HepG2 (cell line): ENCODE measurements around the gene ICAM3. TPM values are rescaled to one million over a fixed set of nuclear protein-coding genes. Genes with fewer than 3 reads are reported as not detected.

ENCODE experiments used
- ARHGAP35 ChIP-seq: sonication (generic); formaldehyde crosslinking; IDR thresholded peaks from 2 replicates; pipeline ENCODE4 v1.9.0; 2022; ENCODE audit warnings: mild to moderate bottlenecking, inconsistent platforms, moderate library complexity, missing genetic modification reagents, borderline replicate concordance
- BRD4 ChIP-seq: sonication (generic); formaldehyde crosslinking; IDR thresholded peaks from 2 replicates; pipeline ENCODE4 v1.4.0; 2020; ENCODE audit warnings: missing genetic modification reagents
- ETV6 ChIP-seq: sonication (generic); formaldehyde crosslinking; conservative IDR thresholded peaks from 2 replicates; pipeline ENCODE4 v1.4.0; 2020; ENCODE audit warnings: missing genetic modification reagents
- FOXK1 ChIP-seq: sonication (generic); formaldehyde crosslinking; IDR thresholded peaks from 2 replicates; pipeline ENCODE4 v1.4.0; 2020; ENCODE audit warnings: low read depth, missing genetic modification reagents, borderline replicate concordance
- HDAC2 ChIP-seq: sonication (generic); formaldehyde crosslinking; IDR thresholded peaks from 2 replicates; pipeline ENCODE4 v1.4.0; 2020; ENCODE audit warnings: missing genetic modification reagents
- HNRNPK ChIP-seq: fragments of 200-400 bp; formaldehyde crosslinking; IDR thresholded peaks from 2 replicates; pipeline ENCODE4 v1.6.1; 2018; ENCODE audit warnings: low read length, low read depth, moderate library complexity, mild to moderate bottlenecking; ENCODE audit not compliant: poor library complexity, severe bottlenecking
- KLF11 ChIP-seq: IDR thresholded peaks from 2 replicates; pipeline ENCODE4 v1.6.1; 2016; ENCODE audit warnings: missing compliant biosample characterization
- MAFF ChIP-seq: IDR thresholded peaks from 2 replicates; pipeline ENCODE4 v1.6.1; 2011; ENCODE audit warnings: low read depth, low read length, improper control_type of control experiment
- NCOA1 ChIP-seq: sonication (generic); formaldehyde crosslinking; IDR thresholded peaks from 2 replicates; pipeline ENCODE4 v1.9.0; 2021; ENCODE audit warnings: missing genetic modification reagents
- SKI ChIP-seq: fragments of 450-650 bp; IDR thresholded peaks from one replicate; pipeline ENCODE4 v1.6.1; 2018; ENCODE audit warnings: mild to moderate bottlenecking; ENCODE audit not compliant: partially characterized antibody
- ZFP1 ChIP-seq: IDR thresholded peaks from 2 replicates; pipeline ENCODE4 v1.6.1; 2016
- ZNF143 ChIP-seq: sonication (generic); formaldehyde crosslinking; IDR thresholded peaks from 2 replicates; pipeline ENCODE4 v1.4.0; 2020; ENCODE audit warnings: missing genetic modification reagents
- ZNF558 ChIP-seq: sonication (generic); formaldehyde crosslinking; IDR thresholded peaks from 2 replicates; pipeline ENCODE4 v1.9.0; 2022; ENCODE audit warnings: mild to moderate bottlenecking, missing genetic modification reagents, borderline replicate concordance
- ZNF674 ChIP-seq: sonication (generic); formaldehyde crosslinking; IDR thresholded peaks from 2 replicates; pipeline ENCODE4 v1.5.0; 2020; ENCODE audit warnings: low read depth, mild to moderate bottlenecking, missing genetic modification reagents
- ZNF883 ChIP-seq: sonication (generic); formaldehyde crosslinking; IDR thresholded peaks from 2 replicates; pipeline ENCODE4 v1.5.1; 2020; ENCODE audit warnings: mild to moderate bottlenecking, missing genetic modification reagents; ENCODE audit errors: not compliant biosample characterization
- polyA plus RNA-seq, 8 experiments: library from polyadenylated mRNA; depleted of rRNA in 3 of 8; stranded (reverse) in 7 of 8; unstranded in 1 of 8; fragments of >200 nt; fragmentation: Illumina TruSeq in 4 of 8; extraction: Trizol in 4 of 8; gene quantifications; 2 replicates each; pipeline versions ENCODE4 v1.2.1 to v1.2.3, GENCODE V29; 2011 to 2016; ENCODE audit warnings: low read depth in 4 of 8, missing spikeins in 1 of 8, mixed read lengths in 1 of 8; ENCODE audit not compliant: insufficient read depth in 1 of 8
- total RNA-seq, 5 experiments: library from RNA; depleted of rRNA; stranded (reverse); fragments of >200 nt; fragmentation: Illumina TruSeq; extraction: Trizol; gene quantifications; 2 replicates each; pipeline ENCODE4 v1.2.3, GENCODE V29; 2016; ENCODE audit warnings: low read depth in 1 of 5
- TF ChIP-seq, protein P1 (sequence below): sonication (generic); formaldehyde crosslinking; IDR thresholded peaks from 2 replicates; pipeline ENCODE4 v1.4.0; 2020; ENCODE audit warnings: missing genetic modification reagents
- TF ChIP-seq, protein P2 (sequence below): sonication (generic); formaldehyde crosslinking; IDR thresholded peaks from 2 replicates; pipeline ENCODE4 v1.4.0; 2020; ENCODE audit warnings: missing genetic modification reagents
- TF ChIP-seq, protein P3 (sequence below): sonication (generic); formaldehyde crosslinking; IDR thresholded peaks from 2 replicates; pipeline ENCODE4 v1.5.0; 2020; ENCODE audit warnings: missing genetic modification reagents
- TF ChIP-seq, protein P4 (sequence below): sonication (generic); formaldehyde crosslinking; IDR thresholded peaks from 2 replicates; pipeline ENCODE4 v1.4.0; 2020; ENCODE audit warnings: low read depth, mild to moderate bottlenecking, missing genetic modification reagents
- TF ChIP-seq, protein P5 (sequence below): sonication (generic); formaldehyde crosslinking; IDR thresholded peaks from 2 replicates; pipeline ENCODE4 v1.8.1; 2023; ENCODE audit warnings: mild to moderate bottlenecking, missing genetic modification reagents, borderline replicate concordance
- TF ChIP-seq, protein P6 (sequence below): sonication (generic); formaldehyde crosslinking; IDR thresholded peaks from 2 replicates; pipeline ENCODE4 v1.4.0; 2020; ENCODE audit warnings: missing genetic modification reagents; ENCODE audit errors: not compliant biosample characterization

Gene ICAM3
- total and polyA plus RNA-seq, 2 of the 13 experiments (the other 11 are each of a cell fraction or from before 2014, with no cell fraction given), result 14.1 to 21.0 TPM

DNA sequence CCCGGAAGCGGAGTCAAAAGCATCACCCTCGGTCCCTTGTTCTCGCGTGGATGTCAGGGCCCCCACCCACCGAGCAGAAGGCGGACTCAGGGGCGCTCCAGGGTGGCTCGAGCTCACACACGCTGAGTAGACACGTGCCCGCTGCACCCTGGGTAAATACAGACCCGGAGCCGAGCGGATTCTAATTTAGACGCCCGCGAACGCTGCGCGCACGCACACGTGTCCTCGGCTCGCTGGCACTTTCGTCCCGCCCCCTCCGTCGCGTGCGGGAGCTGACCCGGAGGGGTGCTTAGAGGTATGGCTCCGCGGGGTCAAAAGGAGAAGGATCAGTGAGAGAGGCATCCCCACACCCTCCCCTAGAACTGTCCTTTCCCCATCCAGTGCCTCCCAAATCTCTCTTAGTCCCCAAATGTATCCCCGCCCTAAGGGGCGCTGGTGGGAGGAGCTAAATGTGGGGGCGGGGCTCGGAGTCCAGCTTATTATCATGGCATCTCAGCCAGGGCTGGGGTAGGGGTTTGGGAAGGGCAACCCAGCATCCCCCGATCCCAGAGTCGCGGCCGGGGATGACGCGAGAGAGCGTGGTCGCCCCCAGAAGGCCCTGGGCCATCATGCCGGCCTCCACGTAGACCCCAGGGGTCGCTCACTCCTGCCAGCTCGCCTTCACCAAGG is 50.1 kb downstream of the ICAM3 start (continued):
- TF ChIP-seq KLF11 (CRISPR knock-in tag), result no peak
- TF ChIP-seq, protein P1, sequence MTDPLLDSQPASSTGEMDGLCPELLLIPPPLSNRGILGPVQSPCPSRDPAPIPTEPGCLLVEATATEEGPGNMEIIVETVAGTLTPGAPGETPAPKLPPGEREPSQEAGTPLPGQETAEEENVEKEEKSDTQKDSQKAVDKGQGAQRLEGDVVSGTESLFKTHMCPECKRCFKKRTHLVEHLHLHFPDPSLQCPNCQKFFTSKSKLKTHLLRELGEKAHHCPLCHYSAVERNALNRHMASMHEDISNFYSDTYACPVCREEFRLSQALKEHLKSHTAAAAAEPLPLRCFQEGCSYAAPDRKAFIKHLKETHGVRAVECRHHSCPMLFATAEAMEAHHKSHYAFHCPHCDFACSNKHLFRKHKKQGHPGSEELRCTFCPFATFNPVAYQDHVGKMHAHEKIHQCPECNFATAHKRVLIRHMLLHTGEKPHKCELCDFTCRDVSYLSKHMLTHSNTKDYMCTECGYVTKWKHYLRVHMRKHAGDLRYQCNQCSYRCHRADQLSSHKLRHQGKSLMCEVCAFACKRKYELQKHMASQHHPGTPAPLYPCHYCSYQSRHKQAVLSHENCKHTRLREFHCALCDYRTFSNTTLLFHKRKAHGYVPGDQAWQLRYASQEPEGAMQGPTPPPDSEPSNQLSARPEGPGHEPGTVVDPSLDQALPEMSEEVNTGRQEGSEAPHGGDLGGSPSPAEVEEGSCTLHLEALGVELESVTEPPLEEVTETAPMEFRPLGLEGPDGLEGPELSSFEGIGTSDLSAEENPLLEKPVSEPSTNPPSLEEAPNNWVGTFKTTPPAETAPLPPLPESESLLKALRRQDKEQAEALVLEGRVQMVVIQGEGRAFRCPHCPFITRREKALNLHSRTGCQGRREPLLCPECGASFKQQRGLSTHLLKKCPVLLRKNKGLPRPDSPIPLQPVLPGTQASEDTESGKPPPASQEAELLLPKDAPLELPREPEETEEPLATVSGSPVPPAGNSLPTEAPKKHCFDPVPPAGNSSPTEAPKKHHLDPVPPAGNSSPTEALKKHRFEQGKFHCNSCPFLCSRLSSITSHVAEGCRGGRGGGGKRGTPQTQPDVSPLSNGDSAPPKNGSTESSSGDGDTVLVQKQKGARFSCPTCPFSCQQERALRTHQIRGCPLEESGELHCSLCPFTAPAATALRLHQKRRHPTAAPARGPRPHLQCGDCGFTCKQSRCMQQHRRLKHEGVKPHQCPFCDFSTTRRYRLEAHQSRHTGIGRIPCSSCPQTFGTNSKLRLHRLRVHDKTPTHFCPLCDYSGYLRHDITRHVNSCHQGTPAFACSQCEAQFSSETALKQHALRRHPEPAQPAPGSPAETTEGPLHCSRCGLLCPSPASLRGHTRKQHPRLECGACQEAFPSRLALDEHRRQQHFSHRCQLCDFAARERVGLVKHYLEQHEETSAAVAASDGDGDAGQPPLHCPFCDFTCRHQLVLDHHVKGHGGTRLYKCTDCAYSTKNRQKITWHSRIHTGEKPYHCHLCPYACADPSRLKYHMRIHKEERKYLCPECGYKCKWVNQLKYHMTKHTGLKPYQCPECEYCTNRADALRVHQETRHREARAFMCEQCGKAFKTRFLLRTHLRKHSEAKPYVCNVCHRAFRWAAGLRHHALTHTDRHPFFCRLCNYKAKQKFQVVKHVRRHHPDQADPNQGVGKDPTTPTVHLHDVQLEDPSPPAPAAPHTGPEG (CRISPR knock-in tag), result 0 out of 2 replicates have a peak, but pooled peaks have one; percentile 37
- no peak for TF ChIP-seq BRD4 (CRISPR knock-in tag)
- TF ChIP-seq ZNF883 (CRISPR knock-in tag), result no peak
- no peak; the same call in 1 of the 2 replicates for TF ChIP-seq ARHGAP35 (CRISPR knock-in tag)
- TF ChIP-seq SKI, result no peak
- TF ChIP-seq FOXK1, result no peak
- TF ChIP-seq, protein P2, sequence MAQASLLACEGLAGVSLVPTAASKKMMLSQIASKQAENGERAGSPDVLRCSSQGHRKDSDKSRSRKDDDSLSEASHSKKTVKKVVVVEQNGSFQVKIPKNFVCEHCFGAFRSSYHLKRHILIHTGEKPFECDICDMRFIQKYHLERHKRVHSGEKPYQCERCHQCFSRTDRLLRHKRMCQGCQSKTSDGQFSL (CRISPR knock-in tag), result no peak
- no peak for TF ChIP-seq ETV6
- TF ChIP-seq, protein P3, sequence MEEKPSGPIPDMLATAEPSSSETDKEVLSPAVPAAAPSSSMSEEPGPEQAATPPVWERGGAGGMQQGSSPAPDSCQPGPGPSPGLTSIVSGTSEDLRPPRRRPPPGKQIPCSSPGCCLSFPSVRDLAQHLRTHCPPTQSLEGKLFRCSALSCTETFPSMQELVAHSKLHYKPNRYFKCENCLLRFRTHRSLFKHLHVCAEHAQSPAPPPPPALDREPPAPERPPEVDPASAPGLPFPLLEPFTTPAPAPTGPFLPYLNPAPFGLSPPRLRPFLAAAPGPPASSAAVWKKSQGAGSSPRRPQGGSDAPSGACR, result no peak
- TF ChIP-seq HDAC2 (CRISPR knock-in tag), result no peak
- TF ChIP-seq, protein P4, sequence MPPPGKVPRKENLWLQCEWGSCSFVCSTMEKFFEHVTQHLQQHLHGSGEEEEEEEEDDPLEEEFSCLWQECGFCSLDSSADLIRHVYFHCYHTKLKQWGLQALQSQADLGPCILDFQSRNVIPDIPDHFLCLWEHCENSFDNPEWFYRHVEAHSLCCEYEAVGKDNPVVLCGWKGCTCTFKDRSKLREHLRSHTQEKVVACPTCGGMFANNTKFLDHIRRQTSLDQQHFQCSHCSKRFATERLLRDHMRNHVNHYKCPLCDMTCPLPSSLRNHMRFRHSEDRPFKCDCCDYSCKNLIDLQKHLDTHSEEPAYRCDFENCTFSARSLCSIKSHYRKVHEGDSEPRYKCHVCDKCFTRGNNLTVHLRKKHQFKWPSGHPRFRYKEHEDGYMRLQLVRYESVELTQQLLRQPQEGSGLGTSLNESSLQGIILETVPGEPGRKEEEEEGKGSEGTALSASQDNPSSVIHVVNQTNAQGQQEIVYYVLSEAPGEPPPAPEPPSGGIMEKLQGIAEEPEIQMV, result peak; percentile 37; the same call in 1 of the 2 replicates
- no peak for TF ChIP-seq ZNF674 (CRISPR knock-in tag)
- TF ChIP-seq, protein P5, sequence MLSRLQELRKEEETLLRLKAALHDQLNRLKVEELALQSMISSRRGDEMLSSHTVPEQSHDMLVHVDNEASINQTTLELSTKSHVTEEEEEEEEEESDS (CRISPR knock-in tag), result no peak
- no peak for TF ChIP-seq NCOA1 (CRISPR knock-in tag)
- TF ChIP-seq, protein P6, sequence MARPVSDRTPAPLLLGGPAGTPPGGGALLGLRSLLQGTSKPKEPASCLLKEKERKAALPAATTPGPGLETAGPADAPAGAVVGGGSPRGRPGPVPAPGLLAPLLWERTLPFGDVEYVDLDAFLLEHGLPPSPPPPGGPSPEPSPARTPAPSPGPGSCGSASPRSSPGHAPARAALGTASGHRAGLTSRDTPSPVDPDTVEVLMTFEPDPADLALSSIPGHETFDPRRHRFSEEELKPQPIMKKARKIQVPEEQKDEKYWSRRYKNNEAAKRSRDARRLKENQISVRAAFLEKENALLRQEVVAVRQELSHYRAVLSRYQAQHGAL (CRISPR knock-in tag), result no peak
- TF ChIP-seq MAFF, result no peak
- TF ChIP-seq ZFP1, result no peak
- TF ChIP-seq HNRNPK, result no peak
- TF ChIP-seq ZNF558, result no peak; the same call in 1 of the 2 replicates
- TF ChIP-seq ZNF143 (CRISPR knock-in tag), result peak; percentile 39; the same call in 1 of the 2 replicates
